NCI-H2227 treated with DMSO at 0.1 percent for 48 hours (cell line): ENCODE data around the gene CLBA1.
"Not testable (repeated sequence)": the region's sequence is repeated elsewhere in the genome, so short reads cannot be mapped to it uniquely, and the experiment has no call there.

Source experiments
- DNase-seq: peaks from one replicate; lab custom pipeline; 2025; lab: John Stamatoyannopoulos, UW

CLBA1 gene

DNA sequence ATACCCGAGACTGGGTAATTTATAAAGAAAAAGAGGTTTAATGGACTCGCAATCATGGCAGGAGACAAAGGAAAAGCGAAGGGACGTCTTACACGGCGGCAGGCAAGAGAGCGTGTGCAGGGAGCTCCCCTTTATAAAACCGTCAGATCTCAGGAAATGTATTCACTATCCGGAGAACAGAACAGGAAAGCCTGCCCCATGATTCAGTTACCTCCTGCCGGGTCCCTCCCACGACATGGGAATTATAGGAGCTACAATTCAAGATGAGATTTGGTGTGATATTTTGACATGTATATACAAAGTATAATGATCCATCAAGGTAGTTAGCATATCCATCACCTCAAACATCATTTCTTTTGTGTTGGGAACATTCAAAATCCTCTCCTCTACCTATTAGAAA lies 37.6 kb downstream of the CLBA1 start:
- no peak for DNase-seq

GRCh38 chr14:105023791-105024480 lies 38.3 kb downstream of the CLBA1 start:
- no peak for DNase-seq

DNA sequence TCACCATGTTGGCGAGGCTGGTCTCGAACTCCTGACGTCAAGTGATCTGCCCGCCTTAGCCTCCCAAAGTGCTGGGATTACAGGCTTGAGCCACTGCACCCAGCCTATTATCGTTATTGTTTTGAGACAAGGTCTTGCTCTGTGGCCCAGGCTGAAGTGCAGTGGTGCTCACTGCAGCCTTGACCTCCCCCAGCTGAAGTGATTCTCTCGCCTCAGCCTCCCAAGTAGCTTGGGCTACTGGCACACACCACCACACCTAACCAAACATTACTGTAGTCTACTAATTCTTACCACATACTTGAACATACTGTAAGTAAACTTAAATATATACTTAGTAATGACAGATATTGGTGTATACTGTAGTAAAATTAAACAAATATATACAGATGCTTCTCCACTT lies 39.8 kb downstream of the CLBA1 start:
- no peak for DNase-seq

GRCh38 chr14:105026033-105026785 lies 40.6 kb downstream of the CLBA1 start:
- no peak for DNase-seq

DNA sequence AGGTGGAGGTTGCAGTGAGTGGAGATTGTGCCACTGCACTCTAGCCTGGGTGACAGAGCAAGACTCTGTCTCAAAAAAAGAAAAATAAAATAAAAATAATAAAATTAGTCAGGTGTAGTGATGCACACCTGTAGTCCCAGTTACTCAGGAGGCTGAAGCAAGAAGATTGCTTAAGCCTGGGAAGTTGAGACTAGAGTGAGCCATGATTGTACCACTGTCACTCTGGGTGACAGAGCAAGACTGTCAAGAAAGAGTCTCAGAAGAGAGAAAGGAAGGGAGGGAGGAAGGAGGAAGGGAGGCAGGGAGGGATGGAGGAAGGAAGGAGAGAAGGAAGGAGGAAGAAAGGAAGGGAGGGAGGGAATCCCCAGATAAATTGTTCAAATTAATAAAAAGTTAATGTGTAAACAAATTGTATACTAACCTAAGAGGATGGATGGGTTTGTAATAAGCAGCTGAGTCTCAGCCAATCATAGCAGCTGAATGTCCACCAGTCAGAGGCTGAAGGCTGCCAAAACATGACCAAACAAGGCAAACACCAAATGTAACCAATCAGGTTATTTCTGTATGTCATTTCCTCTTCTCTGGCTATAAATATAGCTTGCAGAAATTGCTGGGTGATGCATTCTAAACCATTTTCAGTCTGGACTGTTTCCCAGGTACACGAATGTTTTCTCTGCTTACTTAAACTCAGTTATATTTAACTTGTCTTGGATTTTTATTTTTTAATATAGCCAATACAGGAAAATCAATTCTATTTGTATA lies 41.4 kb downstream of the CLBA1 start:
- DNase-seq, result no peak

DNA sequence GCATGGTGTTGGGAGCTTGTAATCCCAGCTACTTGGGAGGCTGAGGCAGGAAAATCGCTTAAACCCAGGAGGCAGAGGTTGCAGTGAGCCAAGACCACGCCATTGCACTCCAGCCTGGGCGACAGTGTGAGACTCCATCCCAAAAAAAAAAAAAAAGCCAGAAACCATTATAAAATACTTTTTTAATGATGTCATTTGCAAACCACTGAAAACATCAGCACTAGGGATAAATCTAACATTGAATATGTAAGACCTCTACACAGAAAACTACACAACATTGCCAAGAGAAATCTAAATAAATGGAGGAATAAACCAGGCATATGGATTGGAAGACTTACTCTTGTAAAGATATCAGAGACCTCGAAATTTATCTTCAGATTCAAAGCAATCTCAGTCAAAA lies 42.1 kb downstream of the CLBA1 start:
- not testable (repeated sequence) for DNase-seq

- DNase-seq, result no peak
These were observed 42.8 kb downstream of the CLBA1 start for GRCh38 chr14:105028251-105028927.

DNA sequence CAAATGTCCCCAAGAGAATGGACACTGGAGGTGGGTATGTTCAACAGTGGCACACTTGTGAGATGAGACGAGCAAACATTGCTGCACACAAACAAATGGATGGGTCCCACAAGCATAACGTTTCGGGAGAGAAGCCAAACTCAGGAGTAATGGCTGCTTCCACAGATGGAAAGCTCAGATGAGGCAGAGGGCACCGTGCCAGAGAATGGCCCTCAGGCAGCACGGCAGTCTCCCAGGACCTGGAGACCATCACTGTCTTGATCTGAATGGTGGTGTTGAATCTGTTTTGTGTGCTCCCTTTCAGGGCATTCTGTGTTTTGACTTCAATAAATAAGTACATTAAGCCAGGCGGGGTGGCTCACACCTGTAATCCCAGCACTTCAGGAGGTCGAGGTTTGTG lies 43.8 kb downstream of the CLBA1 start:
- DNase-seq, result no peak

DNA sequence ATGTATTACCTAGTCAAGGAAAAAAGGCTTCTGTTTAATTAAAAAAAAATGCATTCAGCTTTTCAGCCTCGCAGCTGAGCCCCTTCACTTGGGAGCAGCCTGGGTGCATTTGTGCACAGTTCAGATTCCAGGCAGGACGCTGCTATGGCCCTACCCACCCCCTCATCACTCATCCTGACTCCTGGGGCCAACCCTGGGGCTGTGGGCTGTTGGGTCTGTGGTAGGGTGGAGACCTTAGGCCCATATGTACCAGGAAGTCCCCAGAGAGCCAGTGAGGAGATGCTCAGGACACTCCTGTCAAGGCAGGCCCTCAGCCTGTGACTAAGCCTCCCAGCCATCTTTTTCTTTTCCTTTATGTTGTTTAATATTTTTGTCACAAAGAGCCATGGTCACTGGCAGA lies 44.6 kb downstream of the CLBA1 start:
- DNase-seq, result no peak

GRCh38 chr14:105030836-105031396 lies 45.3 kb downstream of the CLBA1 start:
- DNase-seq, result no peak

DNA sequence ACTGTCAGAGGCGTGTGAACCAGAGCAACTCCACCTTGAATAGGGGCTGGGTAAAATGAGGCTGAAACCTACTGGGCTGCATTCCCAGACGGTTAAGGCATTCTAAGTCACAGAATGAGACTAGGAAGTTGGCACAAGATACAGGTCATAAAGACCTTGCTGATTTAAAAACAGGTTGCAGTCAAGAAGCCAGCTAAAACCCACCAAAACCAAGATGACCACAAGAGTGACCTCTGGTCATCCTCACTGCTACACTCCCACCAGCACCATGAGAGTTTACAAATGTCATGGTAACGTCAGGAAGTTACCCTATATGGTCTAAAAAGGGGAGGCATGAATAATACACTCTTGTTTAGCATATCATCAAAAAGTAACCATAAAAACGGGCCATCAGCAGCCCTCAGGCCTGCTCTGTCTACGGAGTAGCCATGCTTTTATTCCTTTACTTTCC lies 46.9 kb downstream of the CLBA1 start:
- DNase-seq, result not testable (repeated sequence)

GRCh38 chr14:105033412-105033900 lies 47.9 kb downstream of the CLBA1 start:
- DNase-seq, result not testable (repeated sequence)

- DNase-seq, result no peak
These were observed 48.9 kb downstream of the CLBA1 start for GRCh38 chr14:105034315-105035039.

DNA sequence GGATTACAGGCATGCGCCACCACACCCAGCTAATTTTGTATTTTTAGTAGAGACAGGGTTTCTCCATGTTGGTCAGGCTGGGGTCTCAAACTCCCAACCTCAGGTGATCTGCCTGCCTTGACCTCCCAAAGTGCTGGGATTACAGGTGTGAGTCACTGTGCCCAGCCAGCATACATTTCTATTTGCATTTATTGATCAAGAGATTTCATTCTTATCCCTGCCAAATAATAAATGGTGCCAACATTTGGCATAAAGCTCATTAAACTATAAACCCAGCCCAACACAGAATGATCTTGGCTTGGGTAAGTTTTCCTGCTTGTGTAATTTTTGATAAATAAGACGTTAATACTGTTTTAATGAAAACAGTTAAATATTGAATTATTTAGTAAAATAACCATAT lies 50.0 kb downstream of the CLBA1 start:
- not testable (repeated sequence) for DNase-seq

DNA sequence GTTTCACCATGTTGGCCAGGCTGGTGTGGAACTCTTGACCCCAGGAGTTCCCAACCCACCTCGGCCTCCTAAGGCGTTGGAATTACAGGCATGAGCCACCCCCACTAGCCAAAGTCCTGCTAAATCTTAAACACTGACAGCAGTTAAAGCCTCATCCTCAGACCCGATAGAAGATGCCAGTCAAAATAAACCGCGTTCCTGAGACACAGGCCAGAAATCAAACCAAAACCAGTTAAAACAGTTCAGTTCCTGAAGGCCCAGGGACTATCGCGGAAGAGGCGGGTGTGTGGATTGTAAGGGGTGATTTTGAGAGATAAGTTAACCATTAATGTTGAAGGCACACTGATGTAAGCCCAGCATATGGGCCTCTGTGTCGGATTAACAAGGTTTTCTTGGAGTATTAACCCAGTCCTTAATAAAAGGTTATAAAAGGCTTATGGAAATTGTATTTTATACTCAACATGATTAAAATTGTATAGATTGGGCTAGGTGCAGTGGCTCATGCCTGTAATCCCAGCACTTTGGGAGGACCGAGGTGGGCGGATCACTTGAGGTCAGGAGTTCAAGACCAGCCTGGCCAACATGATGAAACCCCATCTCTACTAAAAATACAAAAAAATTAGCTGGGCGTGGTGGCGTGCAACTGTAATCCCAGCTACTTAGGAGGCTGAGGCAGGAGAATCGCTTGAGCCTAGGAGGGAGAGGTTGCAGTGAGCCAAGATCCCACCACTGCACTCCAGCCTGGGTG lies 54.0 kb downstream of the CLBA1 start:
- DNase-seq, result no peak

- no peak for DNase-seq
These were observed 56.5 kb downstream of the CLBA1 start for GRCh38 chr14:105041841-105042765.

- DNase-seq, result no peak
These were observed 57.2 kb downstream of the CLBA1 start for GRCh38 chr14:105042813-105043212.

DNA sequence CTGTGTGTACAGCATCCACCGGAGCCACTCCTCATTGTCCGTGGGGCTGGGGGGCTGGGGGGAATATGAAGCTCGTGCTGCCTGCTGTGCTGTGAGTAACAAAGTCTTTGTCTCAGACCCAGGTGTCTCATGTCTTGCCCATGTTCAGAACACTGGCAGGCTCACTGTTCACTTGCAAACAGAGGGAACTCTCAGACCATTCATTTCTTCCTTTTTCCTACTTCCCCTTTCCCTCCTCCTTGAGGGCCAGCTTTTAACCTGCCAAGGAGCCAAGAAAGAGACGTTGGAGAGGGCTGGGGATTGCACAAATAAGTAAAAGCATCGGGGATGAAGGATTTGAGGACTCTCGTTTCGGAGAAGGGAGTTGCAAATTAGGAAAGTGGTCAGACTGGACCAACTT lies 58.1 kb downstream of the CLBA1 start:
- DNase-seq, result no peak
